Adrenal gland (tissue), 5 donors: ENCODE results near the gene RBM23.

Experiments used
- POLR2A ChIP-seq, 2 donors: fragments of 450-650 bp; IDR thresholded peaks; one replicate each; pipeline ENCODE4 v1.6.1; 2017; ENCODE audit warnings: antibody characterized with exemption in 2 of 2, mild to moderate bottlenecking in 2 of 2, moderate library complexity in 1 of 2
- TF ChIP-seq, protein P1 (sequence below), 6 experiments: fragments of 450-650 bp in 4 of 6; fragments of 200-600 bp in 2 of 6; sonication (generic) in 1 of 6; IDR thresholded peaks; 1 replicate in 5 of 6; 2 replicates in 1 of 6; pipeline versions ENCODE4 v1.5.1 to v1.8.0; 2016 to 2021; ENCODE audit warnings: antibody characterized with exemption in 6 of 6, mild to moderate bottlenecking in 2 of 6, moderate library complexity in 1 of 6
- donor health status: DM: no; HTN: no; CAD: no.

GRCh38 chr14:22897357-22897756 is 21.6 kb downstream of the RBM23 start:
- TF ChIP-seq, protein P1, sequence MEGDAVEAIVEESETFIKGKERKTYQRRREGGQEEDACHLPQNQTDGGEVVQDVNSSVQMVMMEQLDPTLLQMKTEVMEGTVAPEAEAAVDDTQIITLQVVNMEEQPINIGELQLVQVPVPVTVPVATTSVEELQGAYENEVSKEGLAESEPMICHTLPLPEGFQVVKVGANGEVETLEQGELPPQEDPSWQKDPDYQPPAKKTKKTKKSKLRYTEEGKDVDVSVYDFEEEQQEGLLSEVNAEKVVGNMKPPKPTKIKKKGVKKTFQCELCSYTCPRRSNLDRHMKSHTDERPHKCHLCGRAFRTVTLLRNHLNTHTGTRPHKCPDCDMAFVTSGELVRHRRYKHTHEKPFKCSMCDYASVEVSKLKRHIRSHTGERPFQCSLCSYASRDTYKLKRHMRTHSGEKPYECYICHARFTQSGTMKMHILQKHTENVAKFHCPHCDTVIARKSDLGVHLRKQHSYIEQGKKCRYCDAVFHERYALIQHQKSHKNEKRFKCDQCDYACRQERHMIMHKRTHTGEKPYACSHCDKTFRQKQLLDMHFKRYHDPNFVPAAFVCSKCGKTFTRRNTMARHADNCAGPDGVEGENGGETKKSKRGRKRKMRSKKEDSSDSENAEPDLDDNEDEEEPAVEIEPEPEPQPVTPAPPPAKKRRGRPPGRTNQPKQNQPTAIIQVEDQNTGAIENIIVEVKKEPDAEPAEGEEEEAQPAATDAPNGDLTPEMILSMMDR (IDR thresholded peaks at IDR 0.05), result no peak
- no peak for TF ChIP-seq POLR2A (IDR thresholded peaks at IDR 0.05)
